Measurements from ENCODE around the gene ERI2. TPM values are rescaled to one million over a fixed set of nuclear protein-coding genes. Genes with fewer than 3 reads are reported as not detected.

The ERI2 gene
- total and polyA plus RNA-seq, 2 of the 4 experiments (the other 2 are of a cell fraction): 7.5 to 10.2 TPM

GRCh38 chr16:20838240-20838639 is 32.0 kb upstream of the ERI2 start:
- WGBS, 2 experiments (ENCODE audit: extremely low coverage in 2 of 2, insufficient read length in 1 of 2): no CpG with 5 or more reads among the region's 1 CpG
- POLR2A ChIA-PET (ENCODE audit: unreplicated experiment): no interaction called here
- no peaks in the 10 kb centered on the region for H4K20me1 ChIP-seq (ENCODE audit: insufficient read depth, low read length)
- H3K14ac ChIP-seq (replicated peaks; ENCODE audit: low read depth, low read length): no peak overlapping the region
- no peak overlapping the region for H4K5ac ChIP-seq (ENCODE audit: low read depth, low read length)
- H3K36me3 ChIP-seq (ENCODE audit: control insufficient read depth, insufficient read depth, low read length): 0 out of 2 replicates have a peak, but pooled peaks cover 4% of the 10 kb centered on the region
- H3K4me1 ChIP-seq (ENCODE audit: control insufficient read depth, insufficient read depth, low read length): no peaks in the 10 kb centered on the region
- H4K8ac ChIP-seq (ENCODE audit: low read depth in 2 of 2, low read length in 2 of 2): no peak overlapping the region
- no peak overlapping the region for H3K9ac ChIP-seq (ENCODE audit: low read depth, low read length)
- no peak overlapping the region for H3K27ac ChIP-seq (ENCODE audit: insufficient read depth, low read length)
- dilution Hi-C loops (cut with HindIII; ENCODE audit: low sequenced_read_pairs, unreplicated experiment): no loop called here
- H2BK20ac ChIP-seq (ENCODE audit: low read depth, low read length): no peak overlapping the region
- H3K79me1 ChIP-seq (ENCODE audit: low read depth in 1 of 2, low read length in 2 of 2): no peaks in the 10 kb centered on the region; a peak in 1 of 4 replicates
- no peaks in the 10 kb centered on the region for H3K27me3 ChIP-seq (ENCODE audit: control insufficient read depth, insufficient read depth, low read length)
- no peak overlapping the region for H2AFZ ChIP-seq (replicated peaks; ENCODE audit: low read length, poor library complexity)
- H3K9me1 ChIP-seq (ENCODE audit: insufficient read depth, low read length): no peaks in the 10 kb centered on the region
- in situ Hi-C loops (cut with MboI; ENCODE audit: low sequenced_read_pairs): no loop called here
- H3K4ac ChIP-seq (ENCODE audit: low read depth, low read length): no peak overlapping the region
- H4K91ac ChIP-seq (ENCODE audit: insufficient read depth, low read depth, low read length): no peak overlapping the region
- no peak overlapping the region for H2AK5ac ChIP-seq (ENCODE audit: low read depth, low read length)
- no peak overlapping the region for H3K4me2 ChIP-seq (ENCODE audit: low read depth, low read length)
- DNase-seq: no peak
- H3K56ac ChIP-seq (ENCODE audit: extremely low read depth, insufficient read depth, low read length): no peak overlapping the region
- no peaks in the 10 kb centered on the region for H3K9me3 ChIP-seq (ENCODE audit: control insufficient read depth, insufficient read depth, low read length)
- no peak overlapping the region for H2BK5ac ChIP-seq (ENCODE audit: low read depth, low read length, poor library complexity, severe bottlenecking)
- no peak overlapping the region for H3K18ac ChIP-seq (ENCODE audit: low read depth, low read length)
- no peak overlapping the region for H3K23ac ChIP-seq (ENCODE audit: low read depth, low read length)
- H2BK15ac ChIP-seq (ENCODE audit: low read depth, low read length): no peak overlapping the region
- intact Hi-C loops (cut with micrococcal nuclease): no loop called here
- no peak overlapping the region for H2BK120ac ChIP-seq (ENCODE audit: low read depth, low read length)
- CTCF ChIA-PET: no interaction called here
- no peak for ATAC-seq (ENCODE audit: low read depth)
- no TSS peak for BruUV-seq (replicated peaks)
- H3K4me3 ChIP-seq (ENCODE audit: insufficient read depth, low read depth, low read length): no peak overlapping the region
- H2AK9ac ChIP-seq (replicated peaks; ENCODE audit: low read depth, low read length, poor library complexity): no peak overlapping the region
- TF ChIP-seq MAZ (IDR thresholded peaks at IDR 0.05; ENCODE audit: borderline replicate concordance, low read depth, low read length) (no peak), ELK1 (IDR thresholded peaks at IDR 0.05; ENCODE audit: borderline replicate concordance, low read depth, low read length) (no peak), RCOR1 (IDR thresholded peaks at IDR 0.05; ENCODE audit: insufficient replicate concordance, low read length) (no peak), MXI1 (IDR thresholded peaks at IDR 0.05; ENCODE audit: borderline replicate concordance, low read depth, low read length) (no peak), MAFK (IDR thresholded peaks at IDR 0.05; ENCODE audit: low read depth, low read length) (no peak), RAD21 (IDR thresholded peaks at IDR 0.05; ENCODE audit: low read length) (no peak), FOS (IDR thresholded peaks at IDR 0.05; ENCODE audit: low read depth, low read length) (no peak), NFE2L2 (IDR thresholded peaks at IDR 0.05; ENCODE audit: low read depth, low read length) (no peak), POLR2A (IDR thresholded peaks at IDR 0.05; ENCODE audit: low read depth, low read length) (no peak), BHLHE40 (IDR thresholded peaks at IDR 0.05; ENCODE audit: low read depth, low read length) (no peak), CTCF (conservative IDR thresholded peaks at IDR 0.05; ENCODE audit: low read depth, low read length) (no peak), CHD1 (IDR thresholded peaks at IDR 0.05; ENCODE audit: low read depth, low read length) (no peak), RFX5 (IDR thresholded peaks at IDR 0.05; ENCODE audit: low read depth, low read length) (no peak), USF2 (IDR thresholded peaks at IDR 0.05; ENCODE audit: low read depth, low read length) (no peak), CEBPB (IDR thresholded peaks at IDR 0.05; ENCODE audit: low read depth, low read length) (no peak), SMC3 (IDR thresholded peaks at IDR 0.05; ENCODE audit: low read depth, low read length) (no peak)

Data from IMR-90 (cell line).